Natural killer cell treated with Interleukin-12 subunit alpha and Interleukin-12 subunit beta and Interleukin-15 and Interleukin-18, amount 100 ng/mL, for 72 hours (primary cell): ENCODE results near the gene JPH3. TPM values are rescaled to one million over a fixed set of nuclear protein-coding genes. Genes with fewer than 3 reads are reported as not detected.
"Not testable (repeated sequence)": the region's sequence is repeated elsewhere in the genome, so short reads cannot be mapped to it uniquely, and the experiment has no call there.

Experiments
- ATAC-seq, 2 donors: fragments of 150-1000 bp; cut with Tn5 transposase in 1 of 2; sonication (Bioruptor Pico), chemical (Tn5 transposase) in 1 of 2; 2 replicates each; pipeline ENCODE4 v1.10.0; 2021
- DNase-seq: peaks from one replicate; pipeline ENCODE4 v3.0.0; 2022; ENCODE audit warnings: low spot score
- H3K27ac Mint-ChIP-seq, 2 donors: 1 replicate in 1 of 2; 2 replicates in 1 of 2; pipeline ENCODE4 v1.8.0; 2022; ENCODE audit warnings: mixed read lengths in 2 of 2, mild to moderate bottlenecking in 1 of 2, moderate library complexity in 1 of 2
- H3K27me3 Mint-ChIP-seq, 2 donors: 1 replicate in 1 of 2; 2 replicates in 1 of 2; pipeline ENCODE4 v1.8.0; 2022; ENCODE audit warnings: mixed read lengths in 2 of 2
- H3K36me3 Mint-ChIP-seq: one replicate; pipeline ENCODE4 v1.8.0; 2022; ENCODE audit warnings: mixed read lengths
- H3K4me1 Mint-ChIP-seq, 2 donors: 1 replicate in 1 of 2; 2 replicates in 1 of 2; pipeline ENCODE4 v1.8.0; 2022; ENCODE audit warnings: low read depth in 2 of 2, mixed read lengths in 2 of 2, mild to moderate bottlenecking in 1 of 2
- H3K4me3 Mint-ChIP-seq: one replicate; pipeline ENCODE4 v1.8.0; 2022; ENCODE audit warnings: mixed read lengths
- H3K9me3 Mint-ChIP-seq: 2 replicates; pipeline ENCODE4 v1.8.0; 2022; ENCODE audit warnings: mixed read lengths
- total RNA-seq, 2 donors: library from RNA; stranded (reverse); gene quantifications; one replicate each; pipeline ENCODE4 v1.2.3, GENCODE V29; 2022

Gene JPH3
- total RNA-seq, 2 donors from 2014 or later: not detected

DNA sequence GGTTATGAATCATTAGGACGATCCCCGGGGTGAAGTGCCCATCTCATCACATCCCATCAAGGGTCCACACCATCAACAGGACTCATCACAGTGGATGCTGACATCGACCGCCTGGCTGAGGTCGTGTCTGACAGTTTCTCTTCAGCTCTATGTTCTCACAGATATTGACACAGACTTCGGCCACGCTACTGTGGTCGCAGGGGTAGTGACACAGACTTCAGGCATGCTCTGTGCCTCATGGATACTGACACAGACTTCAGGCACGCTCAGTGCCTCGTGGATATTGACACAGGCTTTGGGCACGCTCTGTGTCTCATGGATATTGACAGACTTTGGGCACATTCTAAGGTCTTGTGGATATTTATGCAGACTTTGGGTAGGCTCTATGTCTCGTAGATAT is 113.3 kb downstream of the JPH3 start:
- Mint-ChIP-seq H3K27ac (peak overlapping the region; percentile 17 to 89), H3K4me1 (peaks cover 20 to 45% of the 10 kb centered on the region in 2 donors), H3K36me3 (peaks cover 6% of the 10 kb centered on the region), H3K4me3 (no peak overlapping the region), H3K27me3 (no peaks in the 10 kb centered on the region), H3K9me3 (no peaks in the 10 kb centered on the region)
- ATAC-seq (no peak), DNase-seq (no peak)

- not testable (repeated sequence) for H3K4me3 Mint-ChIP-seq, ATAC-seq, H3K27me3 Mint-ChIP-seq, H3K27ac Mint-ChIP-seq, H3K9me3 Mint-ChIP-seq
- DNase-seq: peak; percentile 55
- peaks cover 12% of the 10 kb centered on the region for H3K36me3 Mint-ChIP-seq
- H3K4me1 Mint-ChIP-seq: peaks cover 24 to 52% of the 10 kb centered on the region in 2 donors
Observed at GRCh38 chr16:87718831-87719230, 116.5 kb downstream of the JPH3 start.

DNA sequence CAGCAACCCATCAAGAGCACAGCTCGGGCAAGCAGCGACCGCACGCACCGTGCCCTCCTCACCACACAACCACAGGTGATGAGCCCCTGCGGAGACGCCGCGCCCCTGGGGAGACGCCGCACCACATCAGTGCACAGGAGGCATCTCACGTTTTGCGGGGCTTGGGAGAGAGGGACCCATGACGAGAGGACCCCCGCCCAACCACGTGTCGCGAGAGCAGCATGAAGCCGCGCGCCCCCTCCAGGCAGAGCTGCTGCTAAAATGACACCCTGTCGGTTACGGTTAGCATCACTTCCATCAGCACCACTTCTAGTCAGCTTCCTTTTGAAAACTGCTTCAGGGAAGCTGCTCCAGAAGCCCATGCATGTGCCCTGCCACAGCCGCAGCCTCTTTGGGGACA is 118.1 kb downstream of the JPH3 start:
- H3K27me3 Mint-ChIP-seq: no peaks in the 10 kb centered on the region
- H3K4me3 Mint-ChIP-seq: no peak overlapping the region
- no peak overlapping the region for H3K27ac Mint-ChIP-seq
- H3K4me1 Mint-ChIP-seq: peaks cover 25 to 56% of the 10 kb centered on the region in 2 donors
- no peaks in the 10 kb centered on the region for H3K9me3 Mint-ChIP-seq
- peak; percentile 55 for DNase-seq
- no peak for ATAC-seq
- H3K36me3 Mint-ChIP-seq: peaks cover 10% of the 10 kb centered on the region

DNA sequence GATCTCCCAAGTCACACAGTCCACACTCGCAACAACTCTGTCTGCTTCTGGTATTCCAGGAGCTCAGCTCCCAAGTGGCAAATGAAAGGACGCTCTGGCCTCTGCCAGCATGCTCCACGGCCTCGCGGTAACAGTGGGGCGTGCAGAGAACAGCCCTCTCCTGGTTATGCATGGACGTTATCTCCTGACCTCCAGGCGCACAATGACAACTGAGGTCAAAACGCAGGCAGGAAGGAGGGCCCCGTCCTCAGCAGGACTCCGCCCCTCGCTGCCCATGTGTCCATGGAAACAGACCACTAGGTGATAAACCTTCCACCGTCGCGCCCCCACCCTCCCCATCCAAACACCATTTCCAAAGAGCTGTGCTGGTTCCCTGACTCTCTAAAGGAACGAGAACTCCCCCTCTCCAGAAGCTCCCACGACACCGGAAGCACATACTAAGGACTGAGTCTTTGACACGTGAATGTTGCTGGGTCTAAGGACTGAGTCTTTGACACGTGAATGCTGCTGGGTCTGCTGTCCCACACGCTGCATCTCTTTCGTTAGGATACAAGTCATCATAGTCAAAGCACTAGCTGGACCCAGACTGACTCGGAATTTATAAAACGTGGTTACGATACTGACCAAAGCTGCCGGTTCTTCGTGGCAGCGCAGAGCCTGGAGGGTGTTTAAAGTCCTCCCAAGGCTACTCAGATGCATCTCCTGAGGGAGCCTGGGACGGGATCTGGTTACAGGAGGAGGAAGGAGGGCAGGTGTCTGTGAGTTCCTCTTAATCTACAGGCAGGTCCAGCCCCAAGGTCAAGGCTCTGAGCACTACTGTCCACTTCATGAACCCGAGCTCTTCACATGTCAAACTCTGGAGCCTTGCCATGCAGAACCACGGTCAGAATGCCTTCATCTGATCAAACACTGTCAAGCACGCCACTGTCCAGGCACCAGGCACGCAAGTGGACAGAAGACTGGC is 119.6 kb downstream of the JPH3 start:
- DNase-seq (peak; percentile 45), ATAC-seq (no peak)
- Mint-ChIP-seq H3K9me3 (no peaks in the 10 kb centered on the region), H3K27ac (no peak overlapping the region), H3K36me3 (peaks cover 7% of the 10 kb centered on the region), H3K27me3 (no peaks in the 10 kb centered on the region), H3K4me1 (peaks cover 27 to 60% of the 10 kb centered on the region in 2 donors), H3K4me3 (no peak overlapping the region)

DNA sequence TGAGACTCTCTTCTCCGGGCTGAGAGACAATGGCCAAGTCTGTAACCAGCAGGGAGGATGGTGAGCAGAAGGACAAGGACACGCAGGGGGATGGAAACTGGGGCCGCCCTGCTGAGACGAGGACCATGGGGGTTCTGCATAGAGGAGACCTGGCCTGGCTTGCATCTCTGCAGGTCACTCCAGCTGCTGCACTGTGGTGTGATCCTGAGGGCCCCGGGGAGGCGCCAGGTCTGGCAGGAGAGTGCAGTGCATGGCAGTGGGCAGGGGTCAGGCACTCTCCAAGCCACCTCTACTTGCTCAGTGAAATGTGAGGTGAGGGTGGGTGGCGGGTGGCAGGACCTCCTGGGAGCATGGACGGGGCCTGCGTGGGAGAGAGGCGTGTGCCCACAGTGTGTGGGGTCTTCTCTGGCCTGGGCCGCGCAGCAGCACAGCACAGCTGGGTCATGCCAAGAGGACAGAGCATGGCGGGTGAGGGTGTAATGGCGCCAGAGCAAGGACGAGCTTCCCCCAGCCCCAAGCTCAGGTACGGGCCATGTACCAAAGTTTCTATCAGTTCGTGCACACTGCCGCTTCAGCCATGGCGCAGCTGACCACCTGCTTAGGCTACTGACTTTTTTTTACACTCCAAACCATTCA is 120.4 kb downstream of the JPH3 start:
- Mint-ChIP-seq H3K27ac (no peak overlapping the region), H3K36me3 (peaks cover 14% of the 10 kb centered on the region), H3K9me3 (no peaks in the 10 kb centered on the region)

DNA sequence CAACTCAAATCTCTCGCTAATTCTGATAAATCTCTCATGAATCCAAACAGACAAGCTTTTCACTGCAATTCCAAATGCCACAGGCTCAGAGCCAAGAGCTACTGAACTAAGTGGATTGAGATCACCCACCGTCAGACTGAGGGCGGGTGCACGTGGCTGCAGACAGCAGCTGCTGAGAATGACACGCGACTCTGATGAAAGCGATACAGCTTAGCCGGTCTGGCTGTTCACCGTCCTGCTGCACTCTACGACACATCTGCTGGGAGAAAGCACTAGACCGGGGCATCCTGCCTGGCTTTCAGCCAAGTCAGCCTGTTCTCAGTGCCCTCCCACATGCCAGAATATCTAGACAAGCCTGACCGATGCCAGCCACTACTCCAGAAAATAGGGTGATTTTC is 120.9 kb downstream of the JPH3 start:
- peak; percentile 62 for DNase-seq
- peaks cover 33 to 60% of the 10 kb centered on the region in 2 donors for H3K4me1 Mint-ChIP-seq
- H3K36me3 Mint-ChIP-seq: peaks cover 14% of the 10 kb centered on the region
- ATAC-seq: peak; percentile 22 to 58
- H3K4me3 Mint-ChIP-seq: peak overlapping the region; percentile 11
- H3K27ac Mint-ChIP-seq: no peak overlapping the region
- no peaks in the 10 kb centered on the region for H3K9me3 Mint-ChIP-seq
- H3K27me3 Mint-ChIP-seq: no peaks in the 10 kb centered on the region

More for the DNA sequence above, 120.4 kb downstream of the JPH3 start:
- H3K4me1 Mint-ChIP-seq: peaks cover 33 to 63% of the 10 kb centered on the region in 2 donors
- peak; percentile 50 for DNase-seq
- ATAC-seq: no peak
- H3K27me3 Mint-ChIP-seq: no peaks in the 10 kb centered on the region
- peak overlapping the region; percentile 11 for H3K4me3 Mint-ChIP-seq

DNA sequence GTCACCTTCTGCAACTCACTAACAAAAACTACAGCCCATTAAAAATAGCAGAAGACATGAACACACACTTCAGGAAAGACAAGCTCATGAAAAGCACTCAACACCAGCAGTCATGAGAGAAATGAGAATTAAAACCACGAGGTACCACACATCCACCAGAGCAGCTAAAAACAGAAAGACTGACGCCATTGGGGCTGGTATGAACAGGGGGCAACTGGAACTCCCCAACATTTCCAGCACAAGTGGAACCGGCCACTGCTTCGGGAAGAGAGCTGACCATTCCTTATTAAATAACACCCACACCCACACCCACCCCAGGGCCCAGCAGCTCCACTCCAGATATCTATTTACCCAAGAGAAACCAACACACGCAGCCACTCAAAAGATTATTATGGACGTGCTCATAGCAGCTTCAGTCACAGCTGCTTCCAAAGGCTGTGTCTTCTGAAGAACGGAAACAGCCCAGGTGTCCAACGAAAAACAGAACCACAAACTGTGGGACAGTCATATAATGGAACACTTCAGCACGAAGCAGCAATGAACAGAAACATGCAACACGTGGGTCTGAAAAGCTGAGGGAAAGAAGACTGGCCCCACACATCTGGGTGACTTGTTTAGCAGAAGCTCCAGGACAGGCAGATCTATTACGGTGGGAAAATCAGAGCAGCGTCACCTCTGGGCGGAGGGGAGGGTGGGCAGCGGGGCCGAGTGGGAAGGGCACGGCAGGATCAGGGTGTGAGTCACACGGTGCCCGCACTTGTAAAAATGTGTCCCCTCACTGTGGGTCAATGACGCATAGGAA is 122.4 kb downstream of the JPH3 start:
- ATAC-seq: peak; percentile 87 to 93
- Mint-ChIP-seq H3K4me3 (peak overlapping the region; percentile 60), H3K36me3 (peaks cover 14% of the 10 kb centered on the region)

DNA sequence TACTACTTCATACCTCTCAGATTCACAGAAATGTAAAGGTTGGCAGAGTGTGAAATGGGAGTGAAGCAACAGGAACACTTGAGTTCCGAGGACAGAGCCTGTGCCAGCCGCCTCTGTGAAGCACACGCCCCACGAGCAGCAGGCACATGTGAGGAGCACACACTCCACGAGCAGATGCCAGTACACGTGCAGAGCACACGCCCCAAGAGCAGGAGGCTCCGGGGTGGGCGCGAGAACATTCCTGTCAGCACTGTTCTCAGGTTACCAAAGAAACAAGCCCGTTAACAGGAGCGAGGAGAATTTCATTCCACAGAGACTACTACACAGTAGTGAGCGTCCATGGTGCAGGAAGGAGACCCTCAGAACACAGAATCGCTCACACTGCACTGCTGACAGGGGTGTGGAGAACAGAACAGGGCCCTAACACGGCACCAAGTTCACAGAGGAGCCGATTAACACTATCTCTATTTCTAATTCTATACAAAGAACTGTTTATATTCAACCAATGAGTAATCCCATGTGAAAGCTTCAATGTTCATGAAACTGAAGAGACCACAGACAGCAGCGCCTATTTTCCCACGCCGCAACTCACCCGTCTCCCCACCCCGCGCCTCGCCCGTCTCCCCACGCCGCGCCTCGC is 123.4 kb downstream of the JPH3 start:
- no peaks in the 10 kb centered on the region for H3K27me3 Mint-ChIP-seq
- peak overlapping the region; percentile 63 to 90 for H3K27ac Mint-ChIP-seq
- DNase-seq (no peak), ATAC-seq (peak in 1 of 2 donors; percentile 20)
- H3K4me3 Mint-ChIP-seq: peak overlapping the region; percentile 60
- peaks cover 33 to 51% of the 10 kb centered on the region in 2 donors for H3K4me1 Mint-ChIP-seq
- no peaks in the 10 kb centered on the region for H3K9me3 Mint-ChIP-seq
- H3K36me3 Mint-ChIP-seq: peaks cover 14% of the 10 kb centered on the region

More for the DNA sequence above, 122.4 kb downstream of the JPH3 start:
- H3K4me1 Mint-ChIP-seq: peaks cover 33 to 55% of the 10 kb centered on the region in 2 donors
- DNase-seq: peak; percentile 77
- H3K27me3 Mint-ChIP-seq: no peaks in the 10 kb centered on the region
- H3K9me3 Mint-ChIP-seq: no peaks in the 10 kb centered on the region
- peak overlapping the region; percentile 63 to 90 for H3K27ac Mint-ChIP-seq

DNA sequence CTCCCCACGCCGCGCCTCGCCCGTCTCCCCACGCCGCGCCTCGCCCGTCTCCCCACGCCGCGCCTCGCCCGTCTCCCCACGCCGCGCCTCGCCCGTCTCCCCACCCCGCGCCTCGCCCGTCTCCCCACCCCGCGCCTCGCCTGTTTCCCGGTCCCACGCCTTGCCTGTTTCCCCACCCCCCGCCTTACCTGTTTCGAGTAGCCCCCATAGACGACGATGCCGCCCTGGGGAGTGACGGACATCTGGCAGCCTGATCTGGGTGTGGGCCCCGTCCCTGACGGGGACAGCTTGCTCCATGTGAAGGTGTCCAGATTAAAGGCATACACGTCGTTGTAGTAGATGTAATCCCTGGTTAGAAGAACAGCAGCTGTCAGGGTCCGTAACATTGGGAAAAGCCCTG is 124.3 kb downstream of the JPH3 start:
- not testable (repeated sequence) for DNase-seq
- peak overlapping the region; percentile 23 for H3K4me3 Mint-ChIP-seq

GRCh38 chr16:87727346-87727745 is 125.0 kb downstream of the JPH3 start:
- Mint-ChIP-seq H3K9me3 (no peaks in the 10 kb centered on the region), H3K36me3 (peaks cover 14% of the 10 kb centered on the region), H3K27ac (peak overlapping the region in 1 of 2 donors; percentile 36), H3K4me1 (peaks cover 33 to 46% of the 10 kb centered on the region in 2 donors), H3K4me3 (no peak overlapping the region), H3K27me3 (no peaks in the 10 kb centered on the region)
- ATAC-seq: no peak
- no peak for DNase-seq

More for the DNA sequence above, 124.3 kb downstream of the JPH3 start:
- Mint-ChIP-seq H3K36me3 (peaks cover 14% of the 10 kb centered on the region), H3K27ac (peak overlapping the region in 1 of 2 donors; percentile 36), H3K4me1 (peaks cover 33 to 53% of the 10 kb centered on the region in 2 donors)
- H3K27me3 Mint-ChIP-seq, H3K9me3 Mint-ChIP-seq, ATAC-seq: not testable (repeated sequence)

- Mint-ChIP-seq H3K36me3 (peaks cover 12% of the 10 kb centered on the region), H3K27ac (no peak overlapping the region)
Observed at GRCh38 chr16:87728026-87728425, 125.7 kb downstream of the JPH3 start.

GRCh38 chr16:87729266-87729954 is 127.1 kb downstream of the JPH3 start:
- ATAC-seq (no peak), DNase-seq (no peak)
- Mint-ChIP-seq H3K9me3 (no peaks in the 10 kb centered on the region), H3K4me3 (no peak overlapping the region), H3K4me1 (peaks cover 34 to 45% of the 10 kb centered on the region in 2 donors), H3K36me3 (peaks cover 9% of the 10 kb centered on the region), H3K27ac (no peak overlapping the region), H3K27me3 (no peaks in the 10 kb centered on the region)

More at GRCh38 chr16:87728026-87728425, 125.7 kb downstream of the JPH3 start:
- Mint-ChIP-seq H3K4me3 (no peak overlapping the region), H3K9me3 (no peaks in the 10 kb centered on the region), H3K4me1 (peaks cover 32 to 46% of the 10 kb centered on the region in 2 donors), H3K27me3 (no peaks in the 10 kb centered on the region)
- DNase-seq (no peak), ATAC-seq (no peak)
